NK-92 (cell line): ENCODE data around the gene TDRD9.

Source experiments
- DNase-seq: peaks from one replicate; lab custom pipeline; 2025; ENCODE audit not compliant: unreplicated experiment; lab: John Stamatoyannopoulos, UW

The TDRD9 gene

GRCh38 chr14:104101086-104101621 is 172.9 kb downstream of the TDRD9 start:
- no peak for DNase-seq

- DNase-seq = no peak
These were observed 173.5 kb downstream of the TDRD9 start for GRCh38 chr14:104101651-104102281.
